ENCODE results near the gene GUCY2D.

DNA sequence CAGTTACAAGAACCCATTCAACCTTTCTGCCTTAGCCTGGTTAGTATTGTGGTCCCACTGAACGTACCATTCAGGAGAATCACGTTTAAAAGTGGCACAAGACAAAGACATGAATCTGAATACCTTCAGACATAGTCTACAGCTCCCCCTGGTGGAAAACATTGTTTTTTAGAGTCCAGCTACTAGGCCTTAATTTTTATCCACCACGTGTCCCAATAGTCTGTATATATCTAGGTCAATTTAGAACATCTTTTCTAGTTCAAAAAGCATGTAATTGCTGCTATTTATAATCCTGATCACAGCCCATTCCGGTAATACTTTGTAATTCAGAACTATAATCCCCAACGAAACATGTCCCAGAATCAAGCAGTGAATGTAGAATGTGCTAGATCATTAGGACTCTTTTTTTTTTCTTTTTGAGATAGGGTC, 13.7 kb upstream of the GUCY2D start:
- TF ChIP-seq, protein P1, sequence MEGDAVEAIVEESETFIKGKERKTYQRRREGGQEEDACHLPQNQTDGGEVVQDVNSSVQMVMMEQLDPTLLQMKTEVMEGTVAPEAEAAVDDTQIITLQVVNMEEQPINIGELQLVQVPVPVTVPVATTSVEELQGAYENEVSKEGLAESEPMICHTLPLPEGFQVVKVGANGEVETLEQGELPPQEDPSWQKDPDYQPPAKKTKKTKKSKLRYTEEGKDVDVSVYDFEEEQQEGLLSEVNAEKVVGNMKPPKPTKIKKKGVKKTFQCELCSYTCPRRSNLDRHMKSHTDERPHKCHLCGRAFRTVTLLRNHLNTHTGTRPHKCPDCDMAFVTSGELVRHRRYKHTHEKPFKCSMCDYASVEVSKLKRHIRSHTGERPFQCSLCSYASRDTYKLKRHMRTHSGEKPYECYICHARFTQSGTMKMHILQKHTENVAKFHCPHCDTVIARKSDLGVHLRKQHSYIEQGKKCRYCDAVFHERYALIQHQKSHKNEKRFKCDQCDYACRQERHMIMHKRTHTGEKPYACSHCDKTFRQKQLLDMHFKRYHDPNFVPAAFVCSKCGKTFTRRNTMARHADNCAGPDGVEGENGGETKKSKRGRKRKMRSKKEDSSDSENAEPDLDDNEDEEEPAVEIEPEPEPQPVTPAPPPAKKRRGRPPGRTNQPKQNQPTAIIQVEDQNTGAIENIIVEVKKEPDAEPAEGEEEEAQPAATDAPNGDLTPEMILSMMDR (IDR thresholded peaks at IDR 0.05) = peak; percentile 58 to 86 (median 78)
- no peak for TF ChIP-seq POLR2A (IDR thresholded peaks at IDR 0.05)
